Activated T-helper 17 cell treated with anti-CD3 and anti-CD28 coated beads, Interleukin-2, amount 50 U/mL, for 72 hours (primary cell): ENCODE data around the gene TRAF5. TPM values are rescaled to one million over a fixed set of nuclear protein-coding genes. Genes with fewer than 3 reads are reported as not detected.

Source experiments
- ATAC-seq: fragments of 150-1000 bp; cut with Tn5 transposase; replicated peaks from 2 replicates; pipeline ENCODE4 v1.10.0; 2021; ENCODE audit warnings: mild to moderate bottlenecking, moderate library complexity
- H3K27ac Mint-ChIP-seq: one replicate; pipeline ENCODE4 v1.8.0; 2022; ENCODE audit warnings: mixed read lengths
- H3K27me3 Mint-ChIP-seq: one replicate; pipeline ENCODE4 v1.8.0; 2022; ENCODE audit warnings: mixed read lengths
- H3K36me3 Mint-ChIP-seq: one replicate; pipeline ENCODE4 v1.8.0; 2022; ENCODE audit warnings: low read depth, mild to moderate bottlenecking, mixed read lengths
- H3K4me1 Mint-ChIP-seq: one replicate; pipeline ENCODE4 v1.8.0; 2022; ENCODE audit warnings: mixed read lengths
- H3K4me3 Mint-ChIP-seq: one replicate; pipeline ENCODE4 v1.8.0; 2022; ENCODE audit warnings: mild to moderate bottlenecking, mixed read lengths
- H3K9me3 Mint-ChIP-seq: one replicate; pipeline ENCODE4 v1.8.0; 2022; ENCODE audit warnings: mixed read lengths
- total RNA-seq, 2 donors: library from RNA; stranded (reverse); gene quantifications; one replicate each; pipeline ENCODE4 v1.2.3, GENCODE V29; 2022

Gene TRAF5
- total RNA-seq, 2 donors from 2014 or later, result 50.7 to 54.8 TPM

DNA sequence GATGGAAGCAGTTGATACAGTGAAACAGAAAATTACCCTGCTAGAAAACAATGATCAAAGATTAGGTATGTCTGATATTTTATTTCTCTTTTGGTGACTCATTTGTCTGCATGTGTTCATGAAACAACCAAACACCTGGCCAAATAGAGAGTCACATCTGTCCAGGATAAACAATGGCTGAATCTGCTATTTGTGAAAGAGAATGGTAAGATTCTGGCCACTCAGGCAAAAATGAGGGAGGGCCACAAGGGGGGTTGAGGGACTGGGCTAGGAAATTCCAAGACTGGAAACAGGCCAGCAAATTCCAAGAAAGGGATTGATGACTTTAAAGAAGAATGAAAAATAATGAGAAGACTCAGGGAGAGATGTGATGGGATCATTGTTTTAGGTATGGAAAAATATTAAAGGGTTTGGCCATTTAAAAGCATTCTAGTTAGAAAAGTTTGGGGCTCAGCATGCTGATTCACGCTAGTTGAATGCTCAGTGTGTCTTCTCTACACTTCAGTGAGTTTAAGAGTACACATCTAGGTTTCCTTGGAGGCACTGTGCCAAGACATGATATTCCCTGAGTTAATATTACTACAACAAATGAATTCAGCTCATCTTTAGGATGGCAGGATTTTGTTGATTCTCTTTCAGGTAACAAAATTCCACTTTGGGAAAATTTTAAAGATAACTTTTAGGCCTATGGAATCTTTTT lies 44.9 kb downstream of the TRAF5 start:
- Mint-ChIP-seq H3K27me3 (no peaks in the 10 kb centered on the region), H3K4me1 (peaks cover 15% of the 10 kb centered on the region), H3K9me3 (no peaks in the 10 kb centered on the region), H3K27ac (peak overlapping the region; percentile 68), H3K36me3 (peaks cover 93% of the 10 kb centered on the region), H3K4me3 (no peak overlapping the region)
- no peak for ATAC-seq

DNA sequence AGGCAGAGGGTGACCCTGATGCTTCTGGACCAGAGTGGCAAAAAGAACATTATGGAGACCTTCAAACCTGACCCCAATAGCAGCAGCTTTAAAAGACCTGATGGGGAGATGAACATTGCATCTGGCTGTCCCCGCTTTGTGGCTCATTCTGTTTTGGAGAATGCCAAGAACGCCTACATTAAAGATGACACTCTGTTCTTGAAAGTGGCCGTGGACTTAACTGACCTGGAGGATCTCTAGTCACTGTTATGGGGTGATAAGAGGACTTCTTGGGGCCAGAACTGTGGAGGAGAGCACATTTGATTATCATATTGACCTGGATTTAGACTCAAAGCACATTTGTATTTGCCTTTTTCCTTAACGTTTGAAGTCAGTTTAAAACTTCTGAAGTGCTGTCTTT lies 45.8 kb downstream of the TRAF5 start:
- Mint-ChIP-seq H3K27ac (no peak overlapping the region), H3K4me1 (peaks cover 21% of the 10 kb centered on the region), H3K36me3 (peaks cover 91% of the 10 kb centered on the region), H3K27me3 (no peaks in the 10 kb centered on the region), H3K9me3 (no peaks in the 10 kb centered on the region), H3K4me3 (no peak overlapping the region)
- ATAC-seq, result no peak

DNA sequence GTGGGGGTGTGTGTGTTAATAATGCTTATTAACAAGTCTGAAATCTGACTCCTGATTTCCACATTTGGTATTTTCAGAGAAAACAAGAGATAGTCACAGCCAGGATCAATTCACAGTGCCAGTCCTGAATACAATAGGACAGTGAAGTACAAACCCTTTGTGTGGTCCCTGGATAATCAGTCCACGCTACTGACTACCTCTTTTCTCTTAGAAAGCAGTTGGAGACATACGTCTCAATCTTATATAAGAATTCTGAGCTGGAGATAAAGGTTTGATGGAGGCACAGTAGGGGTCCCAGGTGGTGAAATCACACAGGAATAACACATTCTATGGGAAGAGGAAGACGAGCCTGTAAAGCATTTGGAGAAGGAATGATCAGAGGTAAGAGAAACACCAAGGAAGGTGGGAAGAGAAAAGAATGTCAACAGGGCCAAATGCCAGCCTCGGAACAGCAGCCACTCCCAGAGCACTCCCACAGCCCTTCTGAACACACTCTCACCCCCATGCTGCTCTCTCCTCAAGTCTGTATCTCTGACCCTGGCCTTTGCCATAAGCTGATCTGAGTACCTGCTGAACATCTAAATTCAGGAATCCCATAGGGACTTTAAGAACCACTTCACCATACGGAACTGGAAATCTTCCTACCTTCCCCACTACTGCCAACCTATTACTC lies 48.6 kb downstream of the TRAF5 start:
- H3K4me3 Mint-ChIP-seq, result no peak overlapping the region

DNA sequence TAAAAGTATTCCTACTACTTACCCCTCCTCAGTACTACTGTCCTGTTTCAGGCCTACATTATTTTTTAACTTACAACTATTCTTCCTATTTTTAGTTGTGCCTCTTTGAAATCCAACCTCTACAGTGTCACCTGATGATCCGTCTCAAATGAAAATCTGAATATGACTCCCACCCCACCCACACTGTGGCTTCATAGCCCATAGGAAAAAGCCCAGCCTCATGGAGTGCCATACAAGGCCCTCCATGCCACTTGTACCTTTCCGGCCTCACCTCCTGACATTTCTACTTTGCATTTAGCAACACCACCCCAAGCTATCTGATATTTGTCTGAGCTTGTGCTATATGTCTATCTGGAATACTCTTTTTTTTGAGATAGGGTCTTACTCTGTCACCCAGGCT lies 49.3 kb downstream of the TRAF5 start:
- H3K36me3 Mint-ChIP-seq, result peaks cover 63% of the 10 kb centered on the region
- H3K4me1 Mint-ChIP-seq, result peaks cover 35% of the 10 kb centered on the region
- ATAC-seq, result no peak
- no peaks in the 10 kb centered on the region for H3K27me3 Mint-ChIP-seq
- no peak overlapping the region for H3K4me3 Mint-ChIP-seq
- no peaks in the 10 kb centered on the region for H3K9me3 Mint-ChIP-seq
- peak overlapping the region; percentile 80 for H3K27ac Mint-ChIP-seq

More for the DNA sequence above, 48.6 kb downstream of the TRAF5 start:
- no peaks in the 10 kb centered on the region for H3K9me3 Mint-ChIP-seq
- peak overlapping the region; percentile 80 for H3K27ac Mint-ChIP-seq
- ATAC-seq, result no peak
- H3K4me1 Mint-ChIP-seq, result peaks cover 35% of the 10 kb centered on the region
- peaks cover 69% of the 10 kb centered on the region for H3K36me3 Mint-ChIP-seq
- H3K27me3 Mint-ChIP-seq, result no peaks in the 10 kb centered on the region

DNA sequence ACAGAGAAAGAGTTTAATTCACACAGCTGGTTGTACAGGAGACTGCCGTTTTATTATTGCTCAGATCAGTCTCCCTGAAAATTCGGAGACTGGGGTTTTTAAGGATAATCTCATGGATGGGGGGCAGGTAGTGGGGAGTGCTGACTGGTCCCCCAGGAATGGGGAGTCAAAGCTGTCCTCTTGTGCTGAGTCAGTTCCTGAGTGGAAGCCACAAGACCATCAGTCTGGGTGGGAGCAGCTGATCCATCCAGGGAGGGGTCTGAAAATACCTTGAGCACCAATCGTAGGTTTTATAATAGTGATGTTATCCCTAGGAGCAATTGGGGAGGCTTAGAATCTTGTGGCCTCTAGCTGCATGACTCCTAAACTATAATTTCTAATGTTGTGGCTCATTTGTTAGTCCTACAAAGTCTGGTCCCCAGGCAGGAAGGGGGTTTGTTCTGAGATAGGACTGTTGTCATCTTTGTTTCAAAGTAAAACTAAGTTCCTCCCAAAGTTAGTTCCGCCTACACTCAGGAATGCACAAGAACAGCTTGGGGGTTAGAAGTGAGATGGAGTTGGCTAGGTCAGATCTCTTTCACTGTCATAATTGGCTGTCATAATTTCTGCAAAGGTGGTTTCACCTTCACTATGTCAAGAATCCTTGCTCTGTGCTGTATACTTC lies 50.3 kb downstream of the TRAF5 start:
- peaks cover 60% of the 10 kb centered on the region for H3K36me3 Mint-ChIP-seq
- no peaks in the 10 kb centered on the region for H3K27me3 Mint-ChIP-seq
- H3K4me3 Mint-ChIP-seq, result peak overlapping the region; percentile 22
- ATAC-seq, result peak; percentile 7
- peaks cover 42% of the 10 kb centered on the region for H3K4me1 Mint-ChIP-seq
- peak overlapping the region; percentile 80 for H3K27ac Mint-ChIP-seq
- no peaks in the 10 kb centered on the region for H3K9me3 Mint-ChIP-seq

DNA sequence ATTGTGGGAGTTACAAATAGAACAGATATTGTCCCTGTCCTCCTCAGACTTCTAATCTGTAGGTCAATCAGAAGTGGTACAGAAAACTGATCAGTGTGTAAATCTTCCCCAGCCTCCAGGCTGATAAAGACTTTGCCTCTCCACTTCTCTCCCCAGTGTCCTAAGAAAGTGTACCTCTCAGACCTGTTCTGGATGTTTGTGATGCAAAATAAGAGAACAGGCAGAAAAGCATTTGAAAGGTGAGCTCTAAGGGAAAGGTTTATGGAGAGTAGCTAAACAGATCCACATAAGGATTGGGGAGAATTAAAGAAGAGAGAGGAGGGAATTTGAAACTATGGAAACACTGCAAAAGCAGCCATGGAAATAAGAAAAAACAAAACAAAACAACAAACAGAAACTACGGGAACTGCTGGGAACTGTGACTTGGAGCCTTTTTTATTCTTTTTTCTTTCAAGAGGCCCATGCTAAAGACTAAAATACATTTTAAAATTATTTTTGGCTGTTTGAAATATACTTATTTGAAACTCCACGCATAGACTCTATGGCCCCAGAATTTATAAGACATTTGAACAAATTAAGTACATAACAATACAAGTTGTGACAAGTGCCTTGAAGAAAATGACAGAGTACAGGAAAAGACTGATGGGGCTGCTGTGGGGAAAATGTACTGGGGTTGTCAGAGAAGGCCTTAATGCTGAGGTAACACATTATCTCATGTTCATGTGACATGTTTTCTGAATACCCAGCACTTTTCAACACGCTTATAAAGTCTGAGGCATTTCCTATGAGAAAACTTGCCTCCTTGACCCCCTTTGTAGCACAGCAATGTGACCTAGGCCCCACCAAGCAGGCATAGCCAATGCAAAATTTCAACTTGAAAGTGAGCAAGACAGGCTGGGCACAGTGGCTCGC lies 51.2 kb downstream of the TRAF5 start:
- Mint-ChIP-seq H3K27ac (peak overlapping the region; percentile 75), H3K4me1 (peaks cover 46% of the 10 kb centered on the region), H3K27me3 (no peaks in the 10 kb centered on the region), H3K36me3 (peaks cover 61% of the 10 kb centered on the region), H3K9me3 (no peaks in the 10 kb centered on the region), H3K4me3 (peak overlapping the region; percentile 22)
- ATAC-seq, result no peak

DNA sequence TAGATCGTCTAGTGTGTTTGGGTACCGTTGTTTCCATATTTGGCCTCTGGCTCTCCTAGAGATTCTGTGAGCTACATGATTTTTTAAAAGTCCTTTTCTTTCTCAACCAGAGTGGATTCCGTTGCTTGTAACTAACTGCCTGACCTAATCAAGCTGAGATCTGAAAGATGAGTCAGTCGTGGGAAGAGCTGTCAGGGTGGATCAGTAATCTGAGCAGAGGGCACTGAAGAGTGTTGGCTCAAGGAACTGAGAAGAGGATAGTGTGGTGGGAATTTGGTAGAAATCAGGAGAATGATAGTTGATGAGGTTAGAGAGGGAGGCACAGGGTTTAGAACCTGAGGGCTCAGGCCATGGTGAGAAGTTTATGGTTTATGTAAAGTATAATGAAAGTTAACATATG lies 52.2 kb downstream of the TRAF5 start:
- peaks cover 59% of the 10 kb centered on the region for H3K36me3 Mint-ChIP-seq
- H3K9me3 Mint-ChIP-seq, result no peaks in the 10 kb centered on the region
- H3K27me3 Mint-ChIP-seq, result no peaks in the 10 kb centered on the region
- peak overlapping the region; percentile 31 for H3K27ac Mint-ChIP-seq
- peak; percentile 67 for ATAC-seq
- H3K4me3 Mint-ChIP-seq, result peak overlapping the region; percentile 22
- H3K4me1 Mint-ChIP-seq, result peaks cover 52% of the 10 kb centered on the region

DNA sequence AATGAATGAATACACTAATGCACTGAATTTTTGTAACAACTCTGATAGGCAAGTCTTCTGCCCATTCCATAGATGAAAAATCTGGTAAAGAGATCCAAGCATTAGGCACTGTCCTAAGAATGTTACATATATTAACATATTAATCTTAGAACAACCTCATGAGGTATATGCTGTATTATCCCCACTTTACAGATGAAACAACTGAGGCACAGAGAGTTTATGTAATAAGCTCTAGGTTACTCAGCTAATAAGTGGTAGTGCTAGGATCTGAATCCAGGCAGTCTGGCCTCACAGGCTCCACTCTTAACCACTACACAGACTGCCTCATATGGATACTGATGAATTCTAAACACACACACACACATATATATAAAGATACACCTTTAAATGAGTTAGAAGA lies 52.8 kb downstream of the TRAF5 start:
- Mint-ChIP-seq H3K4me3 (peak overlapping the region; percentile 22), H3K27ac (peak overlapping the region; percentile 9), H3K36me3 (peaks cover 53% of the 10 kb centered on the region), H3K4me1 (peaks cover 52% of the 10 kb centered on the region), H3K27me3 (no peaks in the 10 kb centered on the region), H3K9me3 (no peaks in the 10 kb centered on the region)
- ATAC-seq, result no peak

DNA sequence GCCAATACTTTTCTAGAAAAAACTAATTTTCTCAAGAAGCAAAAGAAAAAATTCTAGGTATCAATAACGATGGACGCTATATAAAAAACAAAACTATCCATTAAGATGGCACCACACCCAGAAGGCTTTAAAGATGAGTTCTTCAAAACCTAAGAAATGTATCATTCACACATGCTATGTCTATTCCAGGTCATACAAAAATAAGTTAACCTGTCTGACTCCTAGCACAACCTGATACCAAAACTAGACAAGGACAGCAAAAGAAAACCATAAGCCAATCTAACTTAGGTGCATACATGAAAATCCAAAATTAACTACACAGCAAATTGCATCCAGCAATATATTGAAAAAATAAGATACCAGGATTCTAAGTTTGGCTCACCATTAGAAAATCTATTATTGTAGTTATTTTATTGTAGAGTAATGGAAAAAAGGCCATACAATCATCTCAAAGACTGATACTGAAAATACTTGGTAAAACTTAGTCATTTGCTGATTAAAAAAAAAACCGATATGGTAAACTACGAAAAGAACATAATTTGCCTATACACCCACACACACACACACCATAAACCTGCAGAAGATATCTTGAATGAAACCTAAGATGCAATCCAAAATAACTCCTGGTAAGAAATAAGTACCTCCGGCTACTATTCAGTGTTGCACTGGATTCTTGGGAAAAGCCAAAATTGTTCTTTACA lies 55.0 kb downstream of the TRAF5 start:
- peak overlapping the region; percentile 90 for H3K4me3 Mint-ChIP-seq
- peak overlapping the region; percentile 98 for H3K27ac Mint-ChIP-seq
- peaks cover 31% of the 10 kb centered on the region for H3K36me3 Mint-ChIP-seq
- no peaks in the 10 kb centered on the region for H3K27me3 Mint-ChIP-seq
- H3K9me3 Mint-ChIP-seq, result no peaks in the 10 kb centered on the region
- peak; percentile 50 for ATAC-seq
- peaks cover 41% of the 10 kb centered on the region for H3K4me1 Mint-ChIP-seq

DNA sequence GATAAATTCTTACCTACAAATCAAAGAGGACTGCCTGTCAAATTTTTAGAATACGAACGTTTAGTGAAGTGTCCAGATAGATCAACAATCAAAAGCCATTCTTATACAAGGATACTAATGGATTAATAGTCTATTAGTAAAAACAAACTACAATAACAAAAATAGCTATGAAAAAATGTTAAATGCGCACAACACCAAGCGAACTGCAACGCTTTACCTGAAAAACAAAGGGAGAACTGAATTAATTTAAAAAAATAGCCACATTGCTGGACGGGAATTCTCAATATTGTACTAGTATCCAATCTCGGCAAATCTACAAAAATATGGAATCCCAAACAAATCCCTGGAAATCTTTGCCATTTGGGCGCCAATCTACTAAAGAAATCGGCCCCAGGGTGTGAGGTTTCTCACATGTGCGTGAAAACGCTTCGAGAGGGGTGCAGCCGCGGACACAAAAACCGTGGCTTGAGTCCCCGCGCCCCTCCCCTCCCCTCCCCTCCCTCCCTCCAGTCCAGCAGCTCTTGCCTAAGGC lies 55.6 kb downstream of the TRAF5 start:
- Mint-ChIP-seq H3K27ac (peak overlapping the region; percentile 98), H3K36me3 (peaks cover 27% of the 10 kb centered on the region), H3K4me1 (peaks cover 38% of the 10 kb centered on the region), H3K9me3 (no peaks in the 10 kb centered on the region), H3K4me3 (peak overlapping the region; percentile 90), H3K27me3 (no peaks in the 10 kb centered on the region)
- no peak for ATAC-seq

DNA sequence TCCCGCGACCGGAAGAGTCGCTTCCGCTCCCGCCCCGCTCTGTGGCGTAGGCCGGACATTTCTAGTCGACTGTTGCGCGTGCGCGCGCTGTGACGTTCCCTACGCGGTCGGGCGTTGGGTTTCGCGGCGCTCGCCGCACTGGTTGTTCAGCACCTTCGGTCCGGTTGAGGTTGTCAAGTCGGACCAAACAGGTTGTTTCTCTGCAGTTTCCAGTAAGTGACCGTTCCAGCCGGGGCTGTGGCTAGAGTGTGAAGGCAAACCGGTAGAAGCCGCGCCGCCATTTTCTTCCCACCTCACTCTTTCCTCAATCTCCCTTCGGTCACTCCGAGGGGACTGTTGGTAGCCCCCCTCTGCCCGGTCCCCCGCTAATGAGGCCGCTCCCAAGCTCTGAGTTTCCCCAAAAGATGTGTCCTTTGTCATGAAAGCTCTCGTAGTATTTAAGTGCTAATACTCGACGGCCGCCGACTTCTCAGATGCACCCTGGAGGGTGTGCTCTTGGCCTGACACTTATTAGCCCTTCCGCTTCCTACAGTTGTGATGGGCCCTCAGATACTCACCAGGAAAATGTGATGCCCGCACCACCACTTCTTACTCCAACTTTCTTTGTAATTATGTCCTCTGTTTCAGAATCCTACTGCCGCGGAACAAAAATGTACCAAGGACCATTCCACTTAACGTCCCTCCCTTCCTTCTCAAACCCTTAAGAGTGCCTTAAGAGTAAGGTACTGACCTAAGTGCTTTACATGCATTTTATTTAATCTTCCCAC lies 56.3 kb downstream of the TRAF5 start:
- Mint-ChIP-seq H3K36me3 (peaks cover 21% of the 10 kb centered on the region), H3K9me3 (no peaks in the 10 kb centered on the region), H3K4me1 (peaks cover 31% of the 10 kb centered on the region), H3K27ac (peak overlapping the region; percentile 98), H3K4me3 (peak overlapping the region; percentile 90), H3K27me3 (no peaks in the 10 kb centered on the region)
- peak; percentile 84 for ATAC-seq

DNA sequence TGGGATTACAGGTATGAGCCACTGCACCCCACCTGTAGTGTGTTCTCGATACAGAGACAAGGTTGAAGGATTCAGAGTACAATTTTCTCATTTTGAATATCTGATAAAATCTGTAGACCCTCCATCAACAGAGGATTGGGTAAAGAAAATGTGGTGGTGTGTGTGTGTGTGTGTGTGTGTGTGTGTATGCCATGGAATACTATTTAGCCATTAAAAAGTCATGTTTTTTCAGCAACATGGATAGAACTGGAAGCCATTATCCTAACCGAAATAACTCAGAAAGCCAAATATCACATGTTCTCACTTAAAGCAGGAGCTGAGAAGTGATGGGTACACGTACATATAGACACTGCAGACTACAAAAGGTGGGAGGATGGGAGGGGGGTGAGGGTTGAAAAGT lies 57.9 kb downstream of the TRAF5 start:
- Mint-ChIP-seq H3K4me3 (no peak overlapping the region), H3K27me3 (no peaks in the 10 kb centered on the region), H3K9me3 (no peaks in the 10 kb centered on the region), H3K4me1 (peaks cover 23% of the 10 kb centered on the region), H3K36me3 (peaks cover 21% of the 10 kb centered on the region), H3K27ac (no peak overlapping the region)
- no peak for ATAC-seq

DNA sequence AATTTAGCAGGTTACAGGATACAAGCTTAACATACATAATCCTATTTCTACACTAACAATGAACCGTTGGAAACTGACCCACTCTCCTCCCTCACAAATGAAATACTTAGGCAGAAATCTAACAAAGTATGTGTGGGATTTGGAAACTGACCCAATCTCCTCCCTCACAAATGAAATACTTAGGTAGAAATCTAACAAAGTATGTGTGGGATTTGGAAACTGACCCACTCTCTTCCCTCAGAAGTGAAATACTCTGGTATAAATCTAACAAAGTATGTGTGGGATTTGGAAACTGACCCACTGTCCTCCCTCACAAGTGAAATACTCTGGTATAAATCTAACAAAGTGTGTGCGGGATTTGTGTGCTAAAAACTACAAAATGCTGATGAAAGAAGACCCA lies 60.3 kb downstream of the TRAF5 start:
- H3K36me3 Mint-ChIP-seq, result peaks cover 14% of the 10 kb centered on the region
- no peaks in the 10 kb centered on the region for H3K9me3 Mint-ChIP-seq
- no peak overlapping the region for H3K27ac Mint-ChIP-seq
- ATAC-seq, result no peak
- H3K27me3 Mint-ChIP-seq, result no peaks in the 10 kb centered on the region
- H3K4me1 Mint-ChIP-seq, result peaks cover 10% of the 10 kb centered on the region
- no peak overlapping the region for H3K4me3 Mint-ChIP-seq
